ENCODE data around the gene NCAM2.
"Not testable (repeated sequence)": the region's sequence is repeated elsewhere in the genome, so short reads cannot be mapped to it uniquely, and the experiment has no call there.

Gene NCAM2

DNA sequence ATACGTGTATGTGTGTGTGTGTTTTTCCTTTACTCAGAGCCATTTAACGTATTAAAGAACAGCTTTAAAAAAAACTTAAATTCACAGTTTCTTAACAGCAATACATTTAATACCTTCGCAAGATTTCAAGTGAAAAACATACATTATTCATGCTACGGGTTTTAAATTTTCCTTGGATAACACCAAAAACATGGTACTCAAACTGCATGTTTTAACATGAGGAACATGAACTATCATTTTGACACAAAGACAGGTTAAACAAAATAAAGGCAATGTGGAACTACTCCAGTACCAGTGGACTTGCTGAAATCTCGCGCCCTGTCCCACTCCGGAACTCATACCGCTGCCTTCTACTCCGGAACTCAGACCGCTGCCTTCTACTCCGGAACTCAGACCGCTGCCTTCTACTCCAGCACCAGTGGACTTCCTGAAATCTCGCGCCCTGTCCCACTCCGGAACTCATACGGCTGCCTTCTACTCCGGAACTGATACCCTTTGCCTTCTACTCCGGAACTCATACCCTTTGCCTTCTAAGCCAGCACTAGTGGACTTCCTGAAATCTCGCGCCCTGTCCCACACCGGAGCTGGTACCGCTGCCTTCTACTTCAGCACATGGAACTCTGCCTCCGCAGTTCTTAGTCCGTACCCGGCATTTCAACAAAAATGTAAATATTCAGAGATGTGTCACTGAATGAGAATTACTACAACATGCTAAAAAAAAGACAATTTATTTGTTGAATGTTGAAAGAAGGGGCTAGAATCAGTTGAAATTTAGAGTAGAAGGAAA is 148.6 kb downstream of the NCAM2 start:
- Histone ChIP-seq H3K4me1 (ENCODE audit: control insufficient read depth, insufficient read depth, low read length) (no peaks in the 10 kb centered on the region), H3K36me3 (ENCODE audit: control insufficient read depth, insufficient read depth, low read length) (no peaks in the 10 kb centered on the region), H3K9me3 (ENCODE audit: control insufficient read depth, insufficient read depth, low read length) (no peaks in the 10 kb centered on the region), H3K27me3 (ENCODE audit: control insufficient read depth, insufficient read depth, low read length) (no peaks in the 10 kb centered on the region), H3K4me3 (ENCODE audit: low read depth, low read length) (no peak overlapping the region), H3K27ac (ENCODE audit: low read depth, low read length) (no peak overlapping the region), H3K9ac (ENCODE audit: low read depth, low read length) (no peak overlapping the region)

DNA sequence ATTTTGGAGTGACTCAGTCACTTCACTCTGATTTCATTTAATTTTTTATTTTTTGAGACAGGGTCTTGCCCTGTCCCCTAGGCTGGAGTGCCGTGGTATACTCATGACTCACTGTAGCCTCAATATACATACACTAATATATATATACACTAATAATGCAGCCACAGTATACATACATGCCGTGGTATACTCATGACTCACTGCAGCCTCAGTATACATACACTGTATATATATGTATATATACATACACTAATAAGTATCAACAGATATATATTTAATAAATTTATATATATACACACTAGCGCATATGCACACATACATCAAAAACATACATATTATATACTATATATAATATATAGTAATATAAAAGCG is 149.2 kb downstream of the NCAM2 start:
- H3K9ac ChIP-seq (ENCODE audit: low read depth, low read length): no peak overlapping the region
- H3K36me3 ChIP-seq (ENCODE audit: control insufficient read depth, insufficient read depth, low read length): no peaks in the 10 kb centered on the region
- H3K4me1 ChIP-seq (ENCODE audit: control insufficient read depth, insufficient read depth, low read length): no peaks in the 10 kb centered on the region
- H3K27ac ChIP-seq (ENCODE audit: low read depth, low read length): no peak overlapping the region
- H3K4me3 ChIP-seq (ENCODE audit: low read depth, low read length): no peak overlapping the region
- H3K9me3 ChIP-seq (ENCODE audit: control insufficient read depth, insufficient read depth, low read length): no peaks in the 10 kb centered on the region
- no peaks in the 10 kb centered on the region for H3K27me3 ChIP-seq (ENCODE audit: control insufficient read depth, insufficient read depth, low read length)

DNA sequence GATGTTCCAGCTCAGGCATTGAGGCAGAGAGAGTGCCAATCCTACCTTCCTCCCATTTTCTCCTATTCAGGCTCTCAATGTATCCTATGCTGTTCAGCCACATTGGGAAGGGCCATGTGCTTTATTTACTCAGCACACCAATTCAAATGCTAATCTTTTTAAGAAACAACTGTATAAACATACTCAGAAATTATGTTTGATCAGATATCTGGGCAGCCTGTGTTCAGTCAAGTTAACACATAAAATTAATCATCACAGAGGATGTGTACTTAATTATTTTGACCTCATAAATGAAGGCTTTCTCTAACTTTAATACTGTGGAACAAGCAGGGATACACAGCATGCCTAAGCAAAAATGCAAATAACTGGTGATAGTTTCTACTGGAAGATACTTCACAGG is 149.8 kb downstream of the NCAM2 start:
- Histone ChIP-seq H3K9me3 (ENCODE audit: control insufficient read depth, insufficient read depth, low read length) (no peaks in the 10 kb centered on the region), H3K4me1 (ENCODE audit: control insufficient read depth, insufficient read depth, low read length) (no peaks in the 10 kb centered on the region), H3K9ac (ENCODE audit: low read depth, low read length) (no peak overlapping the region), H3K27ac (ENCODE audit: low read depth, low read length) (no peak overlapping the region), H3K4me3 (ENCODE audit: low read depth, low read length) (no peak overlapping the region), H3K27me3 (ENCODE audit: control insufficient read depth, insufficient read depth, low read length) (no peaks in the 10 kb centered on the region), H3K36me3 (ENCODE audit: control insufficient read depth, insufficient read depth, low read length) (no peaks in the 10 kb centered on the region)

DNA sequence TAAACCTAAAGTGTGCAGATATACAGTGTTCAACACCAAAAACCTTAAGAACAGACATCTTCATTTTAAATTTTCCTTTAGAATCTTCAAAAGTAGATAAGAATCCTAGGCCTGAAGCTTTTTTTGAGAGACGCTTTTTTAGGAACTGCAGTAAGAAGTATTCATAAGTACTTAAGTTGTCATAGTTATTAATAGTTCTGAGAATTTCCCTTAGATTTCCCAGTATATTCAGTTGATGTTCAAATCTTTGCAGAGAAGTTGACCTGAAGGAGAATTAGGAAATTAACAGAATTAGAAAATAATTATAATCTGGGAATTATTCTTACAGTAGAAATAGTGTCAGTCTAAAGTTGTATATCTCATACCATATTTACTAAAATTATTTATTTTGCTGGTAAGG is 150.3 kb downstream of the NCAM2 start:
- H3K4me1 ChIP-seq (ENCODE audit: control insufficient read depth, insufficient read depth, low read length): no peaks in the 10 kb centered on the region

DNA sequence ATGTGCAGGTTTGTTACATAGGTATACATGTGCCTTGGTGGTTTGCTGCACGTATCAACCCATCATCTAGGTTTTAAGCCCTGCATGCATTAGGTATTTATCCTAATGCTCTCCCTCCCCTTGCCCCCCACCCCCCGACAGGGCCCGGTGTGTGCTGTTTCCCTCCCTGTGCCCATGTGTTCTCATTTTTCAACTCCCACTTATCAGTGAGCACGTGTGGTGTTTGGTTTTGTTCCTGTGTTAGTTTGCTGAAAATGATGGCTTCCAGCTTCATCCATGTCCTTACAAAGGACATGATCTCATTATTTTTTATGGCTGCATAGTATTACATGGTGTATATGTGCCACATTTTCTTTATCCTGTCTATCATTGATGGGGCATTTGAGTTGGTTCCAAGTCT is 151.2 kb downstream of the NCAM2 start:
- not testable (repeated sequence) for H3K9ac ChIP-seq (ENCODE audit: low read depth, low read length); H3K9me3 ChIP-seq (ENCODE audit: control insufficient read depth, insufficient read depth, low read length); H3K36me3 ChIP-seq (ENCODE audit: control insufficient read depth, insufficient read depth, low read length); H3K27me3 ChIP-seq (ENCODE audit: control insufficient read depth, insufficient read depth, low read length); H3K4me3 ChIP-seq (ENCODE audit: low read depth, low read length); H3K4me1 ChIP-seq (ENCODE audit: control insufficient read depth, insufficient read depth, low read length); H3K27ac ChIP-seq (ENCODE audit: low read depth, low read length)

More for the DNA sequence above, 150.3 kb downstream of the NCAM2 start:
- Histone ChIP-seq H3K27me3 (ENCODE audit: control insufficient read depth, insufficient read depth, low read length) (no peaks in the 10 kb centered on the region), H3K4me3 (ENCODE audit: low read depth, low read length) (no peak overlapping the region), H3K27ac (ENCODE audit: low read depth, low read length) (no peak overlapping the region), H3K36me3 (ENCODE audit: control insufficient read depth, insufficient read depth, low read length) (no peaks in the 10 kb centered on the region), H3K9me3 (ENCODE audit: control insufficient read depth, insufficient read depth, low read length) (no peaks in the 10 kb centered on the region), H3K9ac (ENCODE audit: low read depth, low read length) (no peak overlapping the region)

DNA sequence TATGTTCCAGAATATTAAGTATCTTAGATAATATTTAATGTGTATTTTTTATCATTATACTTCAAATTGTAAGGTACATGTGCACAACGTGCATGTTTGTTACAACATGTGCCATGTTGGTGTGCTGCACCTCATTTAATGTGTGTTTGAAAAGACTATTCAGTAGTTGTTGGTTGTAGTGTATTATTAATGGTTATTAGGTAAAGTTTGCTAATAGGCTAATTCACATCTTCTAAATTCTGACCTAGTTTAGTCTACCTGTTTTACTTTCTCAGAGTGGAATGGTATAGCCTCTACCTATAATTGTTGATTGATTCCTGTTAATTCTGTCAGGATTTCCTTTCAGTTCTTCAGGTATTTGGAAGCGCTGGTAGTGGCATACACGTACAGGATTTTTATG is 153.0 kb downstream of the NCAM2 start:
- no peak overlapping the region for H3K4me3 ChIP-seq (ENCODE audit: low read depth, low read length)
- no peaks in the 10 kb centered on the region for H3K27me3 ChIP-seq (ENCODE audit: control insufficient read depth, insufficient read depth, low read length)
- no peak overlapping the region for H3K27ac ChIP-seq (ENCODE audit: low read depth, low read length)
- H3K9me3 ChIP-seq (ENCODE audit: control insufficient read depth, insufficient read depth, low read length): no peaks in the 10 kb centered on the region
- no peaks in the 10 kb centered on the region for H3K36me3 ChIP-seq (ENCODE audit: control insufficient read depth, insufficient read depth, low read length)
- no peak overlapping the region for H3K9ac ChIP-seq (ENCODE audit: low read depth, low read length)
- H3K4me1 ChIP-seq (ENCODE audit: control insufficient read depth, insufficient read depth, low read length): no peaks in the 10 kb centered on the region

DNA sequence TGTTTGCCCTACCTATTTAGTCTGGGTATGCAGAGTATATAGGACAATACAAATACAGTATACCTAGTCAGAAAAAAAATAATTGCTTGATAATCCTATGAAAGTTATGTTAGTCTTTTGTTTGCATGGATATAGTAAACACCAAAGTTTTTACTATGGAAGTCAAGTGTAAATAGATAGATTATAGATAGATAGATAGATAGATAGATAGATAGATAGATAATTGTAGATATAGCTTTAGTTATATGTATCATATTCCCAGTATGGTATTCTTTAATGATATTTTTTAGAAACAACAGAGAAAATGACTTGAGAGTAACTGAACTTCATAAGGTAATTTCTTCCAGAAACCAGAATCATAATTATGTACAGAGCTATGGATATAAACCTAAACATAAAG is 158.2 kb downstream of the NCAM2 start:
- no peaks in the 10 kb centered on the region for H3K4me1 ChIP-seq (ENCODE audit: control insufficient read depth, insufficient read depth, low read length)
- no peaks in the 10 kb centered on the region for H3K9me3 ChIP-seq (ENCODE audit: control insufficient read depth, insufficient read depth, low read length)
- no peak overlapping the region for H3K4me3 ChIP-seq (ENCODE audit: low read depth, low read length)

DNA sequence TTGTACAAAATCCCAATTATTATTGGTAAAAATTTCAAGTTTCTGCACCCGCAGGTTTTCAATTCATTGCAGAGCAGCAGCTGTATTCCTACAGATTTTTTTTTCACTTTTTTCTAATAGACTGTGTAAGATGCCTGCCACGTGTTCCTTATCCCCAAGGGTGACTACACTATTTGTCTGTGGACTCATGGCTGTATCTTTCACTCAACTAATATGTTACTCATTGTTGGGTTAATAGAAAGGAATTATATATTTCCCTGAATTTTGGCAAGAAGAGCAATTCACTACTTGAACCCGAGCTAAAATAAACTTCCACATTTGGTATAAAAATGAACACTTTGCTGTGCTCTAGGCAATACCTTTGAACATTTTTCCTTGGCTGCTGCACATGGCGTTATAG is 158.7 kb downstream of the NCAM2 start:
- Histone ChIP-seq H3K4me1 (ENCODE audit: control insufficient read depth, insufficient read depth, low read length) (no peaks in the 10 kb centered on the region), H3K36me3 (ENCODE audit: control insufficient read depth, insufficient read depth, low read length) (no peaks in the 10 kb centered on the region), H3K4me3 (ENCODE audit: low read depth, low read length) (no peak overlapping the region), H3K9me3 (ENCODE audit: control insufficient read depth, insufficient read depth, low read length) (no peaks in the 10 kb centered on the region), H3K27ac (ENCODE audit: low read depth, low read length) (no peak overlapping the region), H3K9ac (ENCODE audit: low read depth, low read length) (no peak overlapping the region), H3K27me3 (ENCODE audit: control insufficient read depth, insufficient read depth, low read length) (no peaks in the 10 kb centered on the region)

More for the DNA sequence above, 158.2 kb downstream of the NCAM2 start:
- Histone ChIP-seq H3K27me3 (ENCODE audit: control insufficient read depth, insufficient read depth, low read length) (no peaks in the 10 kb centered on the region), H3K9ac (ENCODE audit: low read depth, low read length) (no peak overlapping the region), H3K27ac (ENCODE audit: low read depth, low read length) (no peak overlapping the region), H3K36me3 (ENCODE audit: control insufficient read depth, insufficient read depth, low read length) (no peaks in the 10 kb centered on the region)

DNA sequence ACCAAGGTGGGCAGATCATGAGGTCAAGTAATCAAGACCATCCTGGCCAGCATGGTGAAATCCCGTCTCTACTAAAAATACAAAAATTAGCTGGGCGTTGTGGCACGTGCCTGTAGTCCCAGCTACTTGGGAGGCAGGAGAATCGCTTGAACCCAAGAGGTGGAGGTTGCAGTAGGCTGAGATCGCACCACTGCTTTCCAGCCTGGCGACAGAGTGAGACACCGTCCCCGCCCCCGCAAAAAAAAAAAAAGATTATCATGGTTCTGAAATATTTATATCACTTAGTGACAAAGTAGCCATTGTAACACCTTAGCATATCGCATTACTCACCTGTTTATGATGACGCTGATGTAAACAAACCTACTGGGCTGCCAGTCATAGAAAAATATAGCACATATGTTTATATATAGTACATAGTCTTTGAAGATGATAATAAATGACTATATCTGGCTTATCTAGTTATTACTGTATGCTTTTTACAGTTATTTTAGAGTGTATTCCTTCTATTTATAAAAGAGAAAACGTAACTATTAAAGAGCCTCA is 160.2 kb downstream of the NCAM2 start:
- Histone ChIP-seq H3K27me3 (ENCODE audit: control insufficient read depth, insufficient read depth, low read length) (no peaks in the 10 kb centered on the region), H3K27ac (ENCODE audit: low read depth, low read length) (no peak overlapping the region), H3K9me3 (ENCODE audit: control insufficient read depth, insufficient read depth, low read length) (no peaks in the 10 kb centered on the region), H3K36me3 (ENCODE audit: control insufficient read depth, insufficient read depth, low read length) (no peaks in the 10 kb centered on the region), H3K9ac (ENCODE audit: low read depth, low read length) (no peak overlapping the region), H3K4me3 (ENCODE audit: low read depth, low read length) (no peak overlapping the region), H3K4me1 (ENCODE audit: control insufficient read depth, insufficient read depth, low read length) (no peaks in the 10 kb centered on the region)

DNA sequence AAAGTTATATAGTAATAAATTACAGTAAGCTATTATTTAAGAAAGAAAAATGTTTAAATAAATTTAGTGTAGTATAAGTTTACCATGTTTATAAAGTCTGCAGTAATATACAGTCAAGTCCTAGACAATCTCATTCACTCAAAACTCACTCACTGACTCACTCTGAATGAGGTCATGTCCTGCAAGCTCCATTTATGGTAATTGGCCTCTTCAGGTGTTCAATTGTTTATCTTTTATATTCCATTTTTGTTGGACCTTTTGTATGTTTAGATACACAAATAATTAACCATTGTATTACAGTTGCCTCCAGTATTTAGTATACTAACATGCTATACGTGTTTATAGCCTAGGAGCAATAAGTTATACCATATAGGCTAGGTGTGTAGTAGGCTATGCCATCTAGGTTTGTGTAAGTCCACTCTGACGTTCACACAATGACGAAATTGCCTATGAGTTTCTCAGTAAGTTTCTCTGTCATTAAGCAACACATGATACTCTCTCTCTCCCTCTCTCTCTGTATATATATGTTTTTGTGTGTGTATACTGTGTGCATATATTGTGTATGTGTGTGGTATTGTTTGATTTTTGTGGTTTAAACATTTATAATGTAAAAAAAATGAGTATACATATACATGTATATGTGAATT is 161.2 kb downstream of the NCAM2 start:
- Histone ChIP-seq H3K36me3 (ENCODE audit: control insufficient read depth, insufficient read depth, low read length) (no peaks in the 10 kb centered on the region), H3K9me3 (ENCODE audit: control insufficient read depth, insufficient read depth, low read length) (no peaks in the 10 kb centered on the region), H3K4me1 (ENCODE audit: control insufficient read depth, insufficient read depth, low read length) (no peaks in the 10 kb centered on the region), H3K4me3 (ENCODE audit: low read depth, low read length) (no peak overlapping the region), H3K9ac (ENCODE audit: low read depth, low read length) (no peak overlapping the region), H3K27me3 (ENCODE audit: control insufficient read depth, insufficient read depth, low read length) (no peaks in the 10 kb centered on the region), H3K27ac (ENCODE audit: low read depth, low read length) (no peak overlapping the region)

DNA sequence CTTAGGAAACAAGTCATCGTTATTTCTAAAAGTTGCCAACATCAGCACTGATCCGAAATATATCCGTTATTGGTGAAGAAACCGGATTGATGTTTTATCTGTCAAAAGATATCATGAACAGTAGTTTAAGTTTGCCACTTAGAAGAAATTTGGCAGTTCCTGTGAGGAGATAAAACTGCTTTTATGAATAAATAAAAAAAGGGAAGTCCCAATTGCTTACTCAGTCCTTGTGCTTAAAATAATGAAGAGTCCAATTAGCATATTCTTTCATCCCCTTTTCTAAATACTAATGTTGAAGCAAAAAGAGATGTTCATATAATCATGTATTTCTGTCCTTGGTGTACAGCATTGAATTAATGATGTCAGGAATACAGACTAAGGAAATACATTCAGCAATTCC is 164.6 kb downstream of the NCAM2 start:
- no peak overlapping the region for H3K9ac ChIP-seq (ENCODE audit: low read depth, low read length)
- no peaks in the 10 kb centered on the region for H3K36me3 ChIP-seq (ENCODE audit: control insufficient read depth, insufficient read depth, low read length)
- H3K4me3 ChIP-seq (ENCODE audit: low read depth, low read length): no peak overlapping the region
- H3K27ac ChIP-seq (ENCODE audit: low read depth, low read length): no peak overlapping the region
- H3K9me3 ChIP-seq (ENCODE audit: control insufficient read depth, insufficient read depth, low read length): no peaks in the 10 kb centered on the region
- no peaks in the 10 kb centered on the region for H3K4me1 ChIP-seq (ENCODE audit: control insufficient read depth, insufficient read depth, low read length)
- H3K27me3 ChIP-seq (ENCODE audit: control insufficient read depth, insufficient read depth, low read length): no peaks in the 10 kb centered on the region
